Body of pancreas (tissue), 4 donors: Measurements from ENCODE around the gene AMER1. TPM values are rescaled to one million over a fixed set of nuclear protein-coding genes. Genes with fewer than 3 reads are reported as not detected.
A peak's percentile ranks its signal among the peaks of the same experiment; 100 is the strongest.
"Not testable (repeated sequence)": the region's sequence is repeated elsewhere in the genome, so short reads cannot be mapped to it uniquely, and the experiment has no call there.

Source experiments
- ATAC-seq: fragments of 150-250 bp; one replicate; pipeline ENCODE4 v1.9.1; 2016
- DNase-seq, 4 donors: peaks; one replicate each; pipeline ENCODE4 v3.0.0-alpha.2; 2019
- H3K27ac ChIP-seq, 4 donors: fragments of 200-600 bp; sonication (generic); 1 replicate in 3 of 4; 2 replicates in 1 of 4; pipeline versions ENCODE4 v1.5.1 to v1.6.1; 2016 to 2019; ENCODE audit warnings: mild to moderate bottlenecking in 1 of 4, mixed read lengths in 1 of 4, moderate library complexity in 1 of 4
- H3K27me3 ChIP-seq, 2 donors: fragments of 200-600 bp; sonication (generic); one replicate each; pipeline ENCODE4 v1.6.0; 2016; ENCODE audit warnings: mild to moderate bottlenecking in 1 of 2
- H3K36me3 ChIP-seq, 2 donors: fragments of 200-600 bp; sonication (generic); replicated peaks in 1 of 2; 2 replicates each; pipeline ENCODE4 v1.5.1; 2016; ENCODE audit warnings: low read depth in 2 of 2; ENCODE audit not compliant: insufficient read depth in 1 of 2
- H3K4me1 ChIP-seq: fragments of 200-600 bp; sonication (generic); one replicate; pipeline ENCODE4 v1.6.0; 2016
- H3K4me3 ChIP-seq, 2 donors: fragments of 200-600 bp; sonication (generic); 1 replicate in 1 of 2; 2 replicates in 1 of 2; pipeline ENCODE4 v1.5.1; 2016 to 2019
- H3K9me3 ChIP-seq, 3 donors: fragments of 200-600 bp; sonication (generic); 1 replicate in 2 of 3; 2 replicates in 1 of 3; pipeline ENCODE4 v1.5.1; 2016
- POLR2A ChIP-seq, 3 donors: fragments of 450-650 bp; IDR thresholded peaks; one replicate each; pipeline ENCODE4 v1.6.1; 2016; ENCODE audit warnings: antibody characterized with exemption in 3 of 3, mild to moderate bottlenecking in 2 of 3
- WGBS, 2 donors: methylation state at CpG; one replicate each; pipeline ENCODE4 v1.1.5; 2017; 5-methylcytosine and 5-hydroxymethylcytosine counted together
- intact Hi-C: fragments of 100-400 bp; cut with DNase I; formaldehyde crosslinking; loops from one replicate; pipeline ENCODE4 v1.15.1; 2023
- total RNA-seq, 2 donors: library from RNA; depleted of rRNA; stranded (reverse); fragments of >200 nt; gene quantifications; one replicate each; pipeline ENCODE4 v1.1.0, GENCODE V29; 2016
- TF ChIP-seq, protein P1 (sequence below), 7 experiments: fragments of 450-650 bp in 4 of 7; fragments of 200-600 bp in 3 of 7; sonication (generic) in 3 of 7; IDR thresholded peaks; one replicate each; pipeline ENCODE4 v1.5.1; 2016 to 2019; ENCODE audit warnings: antibody characterized with exemption in 7 of 7

AMER1 gene
- total RNA-seq: 1 to 10 TPM; 6.7 to 7.6 TPM

DNA sequence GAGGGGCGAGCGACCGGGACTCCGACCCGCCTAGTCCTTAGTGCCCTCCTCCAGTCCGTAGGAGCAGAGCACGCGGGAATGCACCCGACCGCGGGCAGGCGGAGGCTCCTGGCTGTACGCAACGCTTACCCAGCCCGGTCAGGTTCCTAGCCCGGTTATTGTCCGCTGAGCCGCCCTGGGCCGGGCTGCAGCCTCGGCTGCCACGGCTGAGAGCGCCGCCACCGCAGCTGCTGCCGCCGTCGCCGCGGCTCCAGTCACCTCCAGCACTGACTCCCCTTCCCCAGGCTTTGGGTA is at the start of gene AMER1:
TSS of gene AMER1 (minus strand) at position 268 of the 294 bp plus-strand sequence. CDS start 12,422 bp downstream, outside the sequence.
- Histone ChIP-seq H3K4me1 (peaks cover 34% of the 10 kb centered on the region), H3K9me3 (no peaks in the 10 kb centered on the region), H3K4me3 (peak within 1 kb of the TSS; percentile 36 to 37), H3K27me3 (no peaks in the 10 kb centered on the region), H3K36me3 (no peaks in the 10 kb centered on the region), H3K27ac (peak within 1 kb of the TSS; percentile 88 to 95 (median 92))
- intact Hi-C loops: no loop called here
- ATAC-seq: peak; percentile 54
- DNase-seq: no peak
- TF ChIP-seq, protein P1, sequence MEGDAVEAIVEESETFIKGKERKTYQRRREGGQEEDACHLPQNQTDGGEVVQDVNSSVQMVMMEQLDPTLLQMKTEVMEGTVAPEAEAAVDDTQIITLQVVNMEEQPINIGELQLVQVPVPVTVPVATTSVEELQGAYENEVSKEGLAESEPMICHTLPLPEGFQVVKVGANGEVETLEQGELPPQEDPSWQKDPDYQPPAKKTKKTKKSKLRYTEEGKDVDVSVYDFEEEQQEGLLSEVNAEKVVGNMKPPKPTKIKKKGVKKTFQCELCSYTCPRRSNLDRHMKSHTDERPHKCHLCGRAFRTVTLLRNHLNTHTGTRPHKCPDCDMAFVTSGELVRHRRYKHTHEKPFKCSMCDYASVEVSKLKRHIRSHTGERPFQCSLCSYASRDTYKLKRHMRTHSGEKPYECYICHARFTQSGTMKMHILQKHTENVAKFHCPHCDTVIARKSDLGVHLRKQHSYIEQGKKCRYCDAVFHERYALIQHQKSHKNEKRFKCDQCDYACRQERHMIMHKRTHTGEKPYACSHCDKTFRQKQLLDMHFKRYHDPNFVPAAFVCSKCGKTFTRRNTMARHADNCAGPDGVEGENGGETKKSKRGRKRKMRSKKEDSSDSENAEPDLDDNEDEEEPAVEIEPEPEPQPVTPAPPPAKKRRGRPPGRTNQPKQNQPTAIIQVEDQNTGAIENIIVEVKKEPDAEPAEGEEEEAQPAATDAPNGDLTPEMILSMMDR (IDR thresholded peaks at IDR 0.05): no peak
- no peak for TF ChIP-seq POLR2A (IDR thresholded peaks at IDR 0.05)
- 0% methylated on average over 10 of the region's 29 CpGs; no CpG with 5 or more reads in 1 of the 2 donors for WGBS, 2 donors

DNA sequence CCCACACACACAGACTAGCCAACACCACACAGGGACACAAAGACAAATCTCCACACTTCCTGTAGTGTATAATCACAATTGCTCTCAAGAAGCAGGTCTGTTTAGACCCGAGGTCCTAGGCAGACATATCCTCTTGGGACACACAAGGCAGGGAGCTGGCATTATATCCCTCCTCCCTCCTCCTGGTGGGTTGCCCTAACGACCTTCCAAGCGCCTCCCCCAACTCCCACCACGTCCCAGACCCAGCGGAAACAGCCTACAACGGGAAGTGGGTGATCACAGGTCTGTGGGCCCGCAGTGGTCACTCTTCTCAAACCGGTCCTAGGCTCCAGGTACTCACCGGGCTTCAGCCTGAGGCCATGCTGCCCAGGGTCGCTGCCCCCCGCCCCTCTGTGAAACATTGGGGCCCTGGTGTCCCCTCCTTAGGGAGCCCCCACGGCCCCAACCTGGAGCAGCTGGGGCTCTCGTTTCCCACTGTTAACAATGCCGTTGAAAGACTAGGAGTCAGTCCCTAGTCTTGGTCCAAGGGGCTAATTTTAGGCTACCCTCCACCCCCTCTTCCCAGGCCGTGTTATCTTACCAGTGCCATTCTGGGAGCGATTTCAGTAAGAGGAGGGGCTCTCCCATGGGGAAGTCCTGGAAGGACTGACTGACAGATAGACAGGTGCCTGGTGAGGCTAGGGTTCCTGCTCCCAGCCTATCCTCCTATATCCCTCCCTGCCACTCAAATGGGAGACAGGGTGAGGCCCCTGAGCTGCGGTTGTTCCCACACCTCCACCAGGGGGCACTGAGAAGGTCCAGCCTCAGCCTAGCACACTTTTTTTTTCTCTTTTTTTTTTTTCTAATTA is 24.8 kb upstream of the AMER1 start, which contains the start of gene ASB12:
TSS of gene ASB12 (minus strand) at position 485 of the 848 bp plus-strand sequence. CDS start 4,957 bp downstream, outside the sequence.
- Histone ChIP-seq H3K36me3 (no peaks in the 10 kb centered on the region), H3K4me3 (no peak within 1 kb of the TSS), H3K27me3 (no peaks in the 10 kb centered on the region), H3K4me1 (no peaks in the 10 kb centered on the region), H3K27ac (no peak within 1 kb of the TSS), H3K9me3 (no peaks in the 10 kb centered on the region)
- ATAC-seq: no peak
- DNase-seq: no peak
- WGBS, 2 donors: 53 to 58% methylated on average over 8 of the region's 17 CpGs
- no peak for TF ChIP-seq POLR2A (IDR thresholded peaks at IDR 0.05)
- TF ChIP-seq, protein P1 (IDR thresholded peaks at IDR 0.05): no peak
- intact Hi-C loops: no loop called here

DNA sequence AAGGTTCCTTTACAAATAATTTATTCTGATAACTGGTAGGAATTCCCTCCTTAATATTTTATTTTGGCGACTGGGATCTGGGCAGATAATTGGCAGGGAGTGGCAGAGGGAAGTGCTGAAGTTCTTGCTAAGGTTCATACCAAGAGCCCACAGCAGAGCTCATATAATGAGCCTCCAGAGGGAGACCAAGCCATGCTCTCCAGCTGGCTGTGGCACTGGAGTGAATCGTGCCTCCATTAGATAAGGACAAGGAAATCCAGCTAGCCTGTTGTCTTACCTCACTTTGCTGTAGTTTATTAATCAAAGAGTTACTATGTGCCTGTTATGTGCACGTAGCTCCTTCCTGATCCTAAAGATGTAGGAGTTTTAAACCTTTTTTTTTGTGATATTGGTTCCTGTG is 23.6 kb upstream of the AMER1 start:
- no peak for TF ChIP-seq POLR2A (IDR thresholded peaks at IDR 0.05)
- H3K36me3 ChIP-seq: no peaks in the 10 kb centered on the region
- DNase-seq: no peak
- H3K4me3 ChIP-seq: no peak overlapping the region
- no peak for ATAC-seq
- no peaks in the 10 kb centered on the region for H3K4me1 ChIP-seq
- no peaks in the 10 kb centered on the region for H3K27me3 ChIP-seq
- H3K27ac ChIP-seq: no peak overlapping the region
- H3K9me3 ChIP-seq: no peaks in the 10 kb centered on the region
- WGBS, 2 donors: 27 to 34% methylated on average over 3 of the region's 3 CpGs
- intact Hi-C loops: no loop called here

DNA sequence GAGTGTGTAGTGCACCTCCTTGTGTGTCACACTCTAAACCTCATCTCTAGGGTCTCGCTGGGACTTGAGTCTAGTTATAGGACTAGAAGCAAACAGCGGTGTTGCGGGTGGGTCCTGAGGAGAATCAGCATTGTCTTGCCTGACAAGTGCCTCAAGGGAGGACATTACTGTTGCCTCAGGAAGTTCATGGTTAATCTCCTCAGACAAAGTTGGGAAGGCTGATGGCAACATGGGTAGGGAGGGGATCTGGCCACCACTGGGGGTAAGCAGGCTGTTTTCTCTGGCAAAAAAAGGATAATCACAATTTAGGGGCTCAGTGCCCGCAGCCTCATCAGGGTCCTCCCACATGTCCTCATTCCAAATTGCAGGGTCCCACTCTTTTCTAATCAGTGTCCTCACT is 12.5 kb upstream of the AMER1 start:
- no peaks in the 10 kb centered on the region for H3K36me3 ChIP-seq
- intact Hi-C loops: no loop called here
- H3K4me3 ChIP-seq: no peak overlapping the region
- 88 to 100% methylated on average over 3 to 4 of the region's 4 CpGs for WGBS, 2 donors
- no peaks in the 10 kb centered on the region for H3K27me3 ChIP-seq
- no peak for TF ChIP-seq POLR2A (IDR thresholded peaks at IDR 0.05)
- TF ChIP-seq, protein P1 (IDR thresholded peaks at IDR 0.05): no peak
- no peak for DNase-seq
- no peak for ATAC-seq
- no peak overlapping the region for H3K27ac ChIP-seq
- no peaks in the 10 kb centered on the region for H3K9me3 ChIP-seq
- no peaks in the 10 kb centered on the region for H3K4me1 ChIP-seq

DNA sequence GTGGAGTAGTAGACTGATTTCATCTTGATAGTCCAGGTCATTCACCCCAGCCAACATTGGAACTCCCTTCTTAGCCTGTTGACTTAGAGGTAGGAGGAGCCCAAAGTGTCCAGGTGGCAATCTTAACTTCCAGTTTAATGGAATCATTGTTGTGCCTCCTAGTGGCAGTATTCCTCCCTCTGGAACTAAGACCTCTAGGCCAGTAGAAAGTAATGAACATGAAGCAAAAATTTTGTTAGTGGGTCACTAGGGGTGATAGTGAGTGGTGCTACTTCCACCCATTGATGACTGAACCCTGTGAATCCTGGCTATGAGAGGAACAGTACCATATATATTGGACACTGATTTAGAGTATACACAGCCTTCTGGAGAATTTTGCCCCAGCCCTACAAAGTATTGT is 8.5 kb upstream of the AMER1 start:
- H3K36me3 ChIP-seq, H3K27me3 ChIP-seq, H3K27ac ChIP-seq, intact Hi-C loops, H3K9me3 ChIP-seq, H3K4me3 ChIP-seq, H3K4me1 ChIP-seq, ATAC-seq: not testable (repeated sequence)
- DNase-seq: peak in 2 of 4 donors; percentile 11 to 17
- TF ChIP-seq, protein P1 (IDR thresholded peaks at IDR 0.05): peak in 4 of 7 experiments; percentile 18 to 54 (median 24)
